Astrocyte (in vitro differentiated cells and primary cell): ENCODE measurements around the gene C19orf85.

Experiments
- CTCF ChIP-seq: IDR thresholded peaks from 2 replicates; pipeline ENCODE4 v1.5.1; 2011; ENCODE audit warnings: low read depth, mild to moderate bottlenecking, inconsistent platforms, low read length, moderate library complexity; ENCODE audit not compliant: insufficient read depth
- EZH2 ChIP-seq: IDR thresholded peaks from 2 replicates; pipeline ENCODE4 v1.6.1; 2012; ENCODE audit warnings: mild to moderate bottlenecking, low read length, inconsistent platforms; ENCODE audit not compliant: insufficient read depth

DNA sequence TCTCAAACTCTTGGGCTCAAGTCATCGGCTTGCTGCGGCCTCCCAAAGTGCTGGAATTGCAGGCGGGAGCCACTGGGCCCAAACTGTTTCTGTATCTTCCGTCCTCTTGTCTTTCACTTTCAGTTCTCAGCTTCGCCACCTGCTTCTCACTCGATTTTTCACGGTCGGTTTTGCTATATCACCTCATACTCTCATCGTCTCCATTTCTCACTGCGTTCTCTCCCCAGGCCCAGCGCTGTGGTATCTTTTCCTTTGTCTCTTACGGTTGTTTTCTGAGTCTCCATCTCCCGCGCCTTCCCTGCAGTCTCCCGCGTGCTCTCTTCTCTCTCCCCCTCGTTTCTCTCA lies 38.6 kb upstream of the C19orf85 start:
- TF ChIP-seq CTCF, result no peak
- no peak for TF ChIP-seq EZH2
